LNCAP (cell line): ENCODE data around the gene UQCC3.

Experiments used
- TF ChIP-seq, protein P1 (sequence below): fragments of 450-650 bp; IDR thresholded peaks from 2 replicates; pipeline ENCODE4 v1.5.1; 2017; ENCODE audit warnings: mild to moderate bottlenecking

UQCC3 gene

DNA sequence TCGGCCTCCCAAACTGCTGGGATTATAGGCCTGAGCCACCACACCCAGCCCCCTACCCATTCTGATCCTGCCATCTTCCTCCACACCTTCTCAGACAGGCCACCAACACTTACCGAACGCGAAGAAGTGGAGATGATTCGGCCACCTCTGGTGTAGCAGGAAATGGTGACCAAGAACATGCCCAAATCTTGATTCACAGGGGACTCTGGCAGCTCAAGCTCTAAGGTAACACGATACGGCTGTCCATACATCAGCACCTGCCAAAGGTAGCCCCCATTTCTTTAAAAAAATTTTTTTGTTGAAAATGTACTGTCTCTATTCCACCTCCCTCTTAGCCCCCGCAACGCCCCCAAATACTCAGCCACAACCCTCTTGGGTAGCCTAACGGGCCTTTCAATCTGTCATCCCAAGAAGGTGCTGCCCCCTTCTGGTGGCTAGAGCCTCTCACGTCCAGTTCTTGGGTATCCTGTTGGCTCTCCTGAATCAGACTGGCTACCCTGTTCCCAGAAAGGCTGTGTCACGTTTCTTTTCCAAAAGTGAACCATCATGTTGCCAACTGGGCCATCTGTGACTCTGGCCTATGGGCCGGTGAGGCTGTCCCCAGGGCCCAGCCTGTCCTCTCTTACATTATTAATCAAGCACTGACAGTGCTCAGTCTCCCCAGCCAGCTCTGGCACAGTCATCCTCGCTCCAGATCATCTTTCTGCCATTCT lies 23.1 kb downstream of the UQCC3 start:
- TF ChIP-seq, protein P1, sequence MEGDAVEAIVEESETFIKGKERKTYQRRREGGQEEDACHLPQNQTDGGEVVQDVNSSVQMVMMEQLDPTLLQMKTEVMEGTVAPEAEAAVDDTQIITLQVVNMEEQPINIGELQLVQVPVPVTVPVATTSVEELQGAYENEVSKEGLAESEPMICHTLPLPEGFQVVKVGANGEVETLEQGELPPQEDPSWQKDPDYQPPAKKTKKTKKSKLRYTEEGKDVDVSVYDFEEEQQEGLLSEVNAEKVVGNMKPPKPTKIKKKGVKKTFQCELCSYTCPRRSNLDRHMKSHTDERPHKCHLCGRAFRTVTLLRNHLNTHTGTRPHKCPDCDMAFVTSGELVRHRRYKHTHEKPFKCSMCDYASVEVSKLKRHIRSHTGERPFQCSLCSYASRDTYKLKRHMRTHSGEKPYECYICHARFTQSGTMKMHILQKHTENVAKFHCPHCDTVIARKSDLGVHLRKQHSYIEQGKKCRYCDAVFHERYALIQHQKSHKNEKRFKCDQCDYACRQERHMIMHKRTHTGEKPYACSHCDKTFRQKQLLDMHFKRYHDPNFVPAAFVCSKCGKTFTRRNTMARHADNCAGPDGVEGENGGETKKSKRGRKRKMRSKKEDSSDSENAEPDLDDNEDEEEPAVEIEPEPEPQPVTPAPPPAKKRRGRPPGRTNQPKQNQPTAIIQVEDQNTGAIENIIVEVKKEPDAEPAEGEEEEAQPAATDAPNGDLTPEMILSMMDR: peak; percentile 82

DNA sequence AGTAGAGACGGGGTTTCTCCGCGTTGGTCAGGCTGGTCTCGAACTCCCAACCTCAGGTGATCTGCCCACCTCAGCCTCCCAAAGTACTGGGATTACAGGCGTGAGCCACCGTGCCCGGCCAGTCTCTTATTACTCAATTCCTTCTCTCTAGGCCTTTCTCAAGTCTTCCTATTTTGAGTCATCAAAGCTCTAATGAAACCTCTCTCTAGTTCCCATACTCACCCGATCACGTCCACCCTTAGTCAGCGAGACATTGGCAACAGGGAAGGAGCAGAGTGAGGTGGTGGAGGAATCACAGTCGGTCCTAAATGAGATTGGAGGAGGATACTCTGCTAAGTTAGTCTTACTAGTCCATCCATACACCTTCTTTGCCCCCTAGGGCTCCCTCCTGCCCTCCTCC lies 30.8 kb downstream of the UQCC3 start:
- TF ChIP-seq, protein P1: no peak

DNA sequence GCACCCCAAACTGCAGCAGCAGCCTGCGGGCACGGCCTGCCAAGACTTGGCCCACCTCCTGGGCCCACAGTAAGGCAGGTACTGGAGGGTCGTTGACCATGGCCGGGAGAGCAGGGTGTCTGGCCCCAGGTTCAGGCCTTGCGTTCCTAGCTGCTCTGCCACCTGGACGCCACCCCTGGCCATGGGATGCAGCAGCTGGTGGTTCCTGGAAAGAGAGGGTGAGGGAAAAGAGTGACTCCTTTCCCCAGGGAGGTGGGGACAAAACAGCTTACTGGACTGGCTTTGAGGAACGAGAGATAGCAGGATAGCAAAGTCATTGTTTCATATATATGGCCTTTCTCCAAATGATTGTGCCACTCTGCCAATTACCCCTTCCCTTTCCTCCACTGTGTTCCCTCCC lies 33.9 kb downstream of the UQCC3 start:
- TF ChIP-seq, protein P1: peak; percentile 30; the same call in 1 of the 2 replicates

DNA sequence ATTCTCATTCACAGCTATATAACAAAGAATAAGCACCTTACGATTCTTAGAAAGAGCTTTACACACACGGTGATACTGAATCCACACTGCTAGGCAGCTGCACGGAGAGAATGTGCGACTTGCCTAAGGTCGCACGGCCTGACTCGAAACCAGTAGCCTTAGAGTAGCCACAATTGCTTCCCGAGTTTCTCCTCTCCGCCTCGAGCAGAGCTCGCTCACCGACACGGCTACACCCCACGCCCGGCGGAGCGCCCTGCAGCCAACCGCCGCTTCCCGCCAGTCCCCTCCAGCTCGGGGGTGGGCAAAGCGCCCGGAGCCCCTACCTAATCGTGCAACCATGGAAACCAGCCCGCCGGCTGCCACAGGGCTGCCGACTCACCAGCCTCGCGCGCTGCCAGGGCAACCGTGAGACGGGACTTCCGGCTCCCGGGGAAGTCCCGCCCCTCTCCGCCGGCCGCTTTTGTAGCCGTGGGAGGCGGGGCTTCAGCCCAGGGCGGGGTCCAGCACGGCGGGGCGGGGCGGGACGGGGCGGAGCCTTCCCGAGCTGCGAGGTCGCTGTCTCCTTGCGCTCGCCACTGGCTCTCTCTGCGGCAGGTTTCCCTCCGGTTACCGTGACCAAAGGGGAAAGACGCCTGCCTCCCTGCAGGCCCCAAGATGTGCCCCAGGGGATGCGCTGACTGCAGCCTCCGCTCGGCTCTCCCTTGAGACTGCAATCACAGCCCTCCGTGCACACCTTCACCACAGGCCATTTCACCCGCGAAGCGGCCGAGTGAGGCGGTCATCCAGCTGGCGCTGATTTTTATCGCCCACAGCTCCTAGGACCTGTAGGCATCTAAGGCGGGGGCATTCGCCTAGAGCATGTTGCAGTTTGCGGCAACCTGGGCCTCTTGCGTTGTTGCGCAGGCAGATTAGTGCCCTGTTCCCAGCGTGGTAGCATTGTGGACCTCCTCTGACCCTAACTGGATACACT lies 34.7 kb downstream of the UQCC3 start:
- TF ChIP-seq, protein P1: no peak

DNA sequence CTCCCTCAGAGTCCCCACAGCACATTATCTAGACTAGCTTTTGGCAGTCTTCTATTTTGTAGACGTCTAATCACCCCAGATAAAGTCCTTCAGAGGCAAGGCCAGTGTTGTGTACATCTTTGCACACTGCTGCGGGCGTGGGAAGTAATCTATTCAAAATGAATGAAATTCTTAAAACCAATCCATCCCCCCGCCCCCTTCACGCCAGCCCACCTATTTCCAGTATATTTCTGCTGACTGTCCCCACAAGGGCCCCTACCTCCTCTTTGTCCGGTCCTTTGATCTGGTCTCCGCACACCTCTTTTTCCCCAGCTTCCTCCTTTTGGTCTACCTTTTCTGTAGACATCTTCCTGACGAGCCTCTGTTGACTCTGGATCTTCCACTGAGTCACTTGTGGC lies 35.4 kb downstream of the UQCC3 start:
- TF ChIP-seq, protein P1: no peak

DNA sequence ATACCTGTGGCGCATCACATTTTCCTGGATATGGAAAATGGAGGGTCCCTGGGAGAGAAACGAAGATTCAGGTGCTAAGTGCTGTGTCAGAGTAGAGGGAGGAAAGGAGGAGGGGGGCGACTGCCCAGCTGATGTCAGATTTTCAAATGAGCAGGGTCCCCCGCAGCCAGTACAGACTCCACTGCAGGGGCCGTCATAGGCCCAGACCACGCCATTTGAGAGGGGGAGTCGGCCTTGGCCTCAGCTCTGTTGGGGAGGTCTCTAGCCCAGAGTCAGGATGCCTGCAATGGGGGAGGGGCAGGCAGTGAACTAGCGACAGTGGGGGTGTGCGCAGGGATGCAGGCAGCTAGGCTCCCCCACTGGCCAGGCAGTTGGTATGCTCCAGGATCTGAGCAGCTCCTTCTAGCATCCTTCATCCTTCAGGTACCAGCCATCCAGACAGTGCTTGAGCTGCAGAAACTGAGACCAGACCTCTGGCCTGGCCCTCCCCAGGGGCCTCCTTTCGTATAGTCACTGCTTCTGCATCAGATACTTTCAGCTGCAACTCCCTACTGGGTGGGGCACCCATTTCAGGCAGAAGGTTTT lies 35.9 kb downstream of the UQCC3 start, which contains the start of the genes BSCL2 and GNG3:
BSCL2 (minus strand) TSS at position 148 of the 585 bp plus-strand sequence. CDS start 229 bp downstream, outside the sequence.
GNG3 (plus strand) TSS at position 400 of the 585 bp plus-strand sequence. CDS start 620 bp downstream, outside the sequence.
- TF ChIP-seq, protein P1: no peak

DNA sequence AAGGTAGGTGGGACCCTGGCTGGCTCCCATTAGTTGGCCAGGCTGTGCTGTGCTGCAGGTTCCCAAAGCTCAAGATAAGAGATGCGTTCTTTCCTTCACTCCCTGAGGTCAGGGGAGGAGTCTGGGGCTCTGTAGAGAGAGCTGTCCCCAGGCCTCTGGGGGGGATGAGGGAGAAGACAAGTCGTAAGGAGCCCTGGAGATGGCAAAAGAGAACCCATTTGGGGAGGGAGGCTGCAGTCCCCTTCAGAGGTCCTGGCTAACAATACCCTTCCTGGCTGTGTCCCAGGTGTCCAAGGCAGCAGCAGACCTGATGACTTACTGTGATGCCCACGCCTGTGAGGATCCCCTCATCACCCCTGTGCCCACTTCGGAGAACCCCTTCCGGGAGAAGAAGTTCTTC lies 36.9 kb downstream of the UQCC3 start:
- TF ChIP-seq, protein P1: no peak
